GM21529 (cell line): ENCODE measurements around the gene MAPT.
"Not testable (repeated sequence)": the region's sequence is repeated elsewhere in the genome, so short reads cannot be mapped to it uniquely, and the experiment has no call there.

Experiments used
- ATAC-seq: cut with Tn5 transposase; IDR thresholded peaks from one replicate; pipeline ENCODE4 v1.9.1; 2021; ENCODE audit not compliant: unreplicated experiment

MAPT gene

GRCh38 chr17:45949755-45950320 lies 55.5 kb downstream of the MAPT start:
- no peak for ATAC-seq

- ATAC-seq = no peak
Measured at GRCh38 chr17:45950888-45951287, 56.5 kb downstream of the MAPT start.

GRCh38 chr17:45951403-45951802 lies 57.0 kb downstream of the MAPT start:
- ATAC-seq = no peak

GRCh38 chr17:45951941-45952340 lies 57.6 kb downstream of the MAPT start:
- no peak for ATAC-seq

GRCh38 chr17:45952814-45953320 lies 58.5 kb downstream of the MAPT start:
- no peak for ATAC-seq

GRCh38 chr17:45953561-45953960 lies 59.2 kb downstream of the MAPT start:
- ATAC-seq = no peak

GRCh38 chr17:45954914-45955313 lies 60.6 kb downstream of the MAPT start:
- ATAC-seq = no peak

- no peak for ATAC-seq
Measured at GRCh38 chr17:45955326-45955725, 61.0 kb downstream of the MAPT start.

GRCh38 chr17:45956090-45956489 lies 61.7 kb downstream of the MAPT start:
- ATAC-seq = no peak

- not testable (repeated sequence) for ATAC-seq
Measured at GRCh38 chr17:45956746-45957145, 62.4 kb downstream of the MAPT start.

- ATAC-seq = no peak
Measured at GRCh38 chr17:45958307-45958706, 64.0 kb downstream of the MAPT start.

- no peak for ATAC-seq
Measured at GRCh38 chr17:45958994-45959665, 64.8 kb downstream of the MAPT start.

- no peak for ATAC-seq
Measured at GRCh38 chr17:45960311-45960710, 66.0 kb downstream of the MAPT start.

- no peak for ATAC-seq
Measured at GRCh38 chr17:45961206-45961605, 66.9 kb downstream of the MAPT start.

GRCh38 chr17:45962221-45962972 lies 68.0 kb downstream of the MAPT start:
- ATAC-seq = no peak

- ATAC-seq = no peak
Measured at GRCh38 chr17:45963283-45963682, 68.9 kb downstream of the MAPT start.

- no peak for ATAC-seq
Measured at GRCh38 chr17:45963889-45964288, 69.5 kb downstream of the MAPT start.

GRCh38 chr17:45964634-45965033 lies 70.3 kb downstream of the MAPT start:
- ATAC-seq = no peak

- ATAC-seq = no peak
Measured at GRCh38 chr17:45965812-45966211, 71.5 kb downstream of the MAPT start.

- no peak for ATAC-seq
Measured at GRCh38 chr17:45966606-45967280, 72.4 kb downstream of the MAPT start.

- ATAC-seq = no peak
Measured at GRCh38 chr17:45967378-45967777, 73.0 kb downstream of the MAPT start.
